Measurements from ENCODE around the gene RNU7-1.

RNU7-1 gene

DNA sequence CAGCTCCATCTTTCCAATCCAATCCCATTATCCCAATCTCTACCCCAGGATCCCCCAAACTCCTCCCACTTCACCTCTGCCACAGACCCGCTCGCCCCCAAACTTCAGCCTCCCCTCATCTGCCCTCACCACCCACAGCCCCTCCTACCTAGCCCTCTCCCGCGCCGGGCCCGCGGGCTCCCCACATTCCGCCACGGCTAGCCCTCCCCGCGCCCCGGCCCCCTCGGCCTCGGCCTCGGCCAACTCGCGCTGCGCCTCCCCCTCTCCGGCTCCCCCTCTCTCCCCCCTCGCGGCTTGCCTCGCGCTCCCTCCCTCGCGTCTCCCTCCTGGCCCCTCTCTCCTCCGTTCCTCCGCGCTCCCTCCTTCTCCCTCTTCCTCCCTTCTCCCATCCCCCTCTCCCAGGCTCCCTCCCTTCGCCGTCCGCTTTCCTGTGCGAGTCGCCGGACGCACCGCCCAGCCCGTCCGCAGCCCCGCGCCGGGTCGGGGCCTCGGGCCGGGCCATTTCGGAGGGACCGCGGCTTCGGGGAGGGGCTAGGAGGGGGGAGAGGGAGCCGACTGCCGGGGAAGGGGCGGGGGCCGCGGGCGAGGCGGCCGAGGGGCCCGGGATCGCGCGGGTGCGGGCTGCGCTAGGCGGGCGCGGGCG, 16.1 kb upstream of the RNU7-1 start, which contains the start of gene ATN1:
ATN1 (plus strand) TSS at position 581 of the 643 bp plus-strand sequence. CDS start 6,043 bp downstream, outside the sequence.
- peak within 1 kb of the TSS; percentile 79 for H3K4me3 ChIP-seq (ENCODE audit: low read depth, low read length)
- peak; percentile 82 for DNase-seq (ENCODE audit: low read depth)
- TF ChIP-seq, protein P1, sequence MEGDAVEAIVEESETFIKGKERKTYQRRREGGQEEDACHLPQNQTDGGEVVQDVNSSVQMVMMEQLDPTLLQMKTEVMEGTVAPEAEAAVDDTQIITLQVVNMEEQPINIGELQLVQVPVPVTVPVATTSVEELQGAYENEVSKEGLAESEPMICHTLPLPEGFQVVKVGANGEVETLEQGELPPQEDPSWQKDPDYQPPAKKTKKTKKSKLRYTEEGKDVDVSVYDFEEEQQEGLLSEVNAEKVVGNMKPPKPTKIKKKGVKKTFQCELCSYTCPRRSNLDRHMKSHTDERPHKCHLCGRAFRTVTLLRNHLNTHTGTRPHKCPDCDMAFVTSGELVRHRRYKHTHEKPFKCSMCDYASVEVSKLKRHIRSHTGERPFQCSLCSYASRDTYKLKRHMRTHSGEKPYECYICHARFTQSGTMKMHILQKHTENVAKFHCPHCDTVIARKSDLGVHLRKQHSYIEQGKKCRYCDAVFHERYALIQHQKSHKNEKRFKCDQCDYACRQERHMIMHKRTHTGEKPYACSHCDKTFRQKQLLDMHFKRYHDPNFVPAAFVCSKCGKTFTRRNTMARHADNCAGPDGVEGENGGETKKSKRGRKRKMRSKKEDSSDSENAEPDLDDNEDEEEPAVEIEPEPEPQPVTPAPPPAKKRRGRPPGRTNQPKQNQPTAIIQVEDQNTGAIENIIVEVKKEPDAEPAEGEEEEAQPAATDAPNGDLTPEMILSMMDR (conservative IDR thresholded peaks at IDR 0.05; ENCODE audit: low read depth, low read length): no peak

DNA sequence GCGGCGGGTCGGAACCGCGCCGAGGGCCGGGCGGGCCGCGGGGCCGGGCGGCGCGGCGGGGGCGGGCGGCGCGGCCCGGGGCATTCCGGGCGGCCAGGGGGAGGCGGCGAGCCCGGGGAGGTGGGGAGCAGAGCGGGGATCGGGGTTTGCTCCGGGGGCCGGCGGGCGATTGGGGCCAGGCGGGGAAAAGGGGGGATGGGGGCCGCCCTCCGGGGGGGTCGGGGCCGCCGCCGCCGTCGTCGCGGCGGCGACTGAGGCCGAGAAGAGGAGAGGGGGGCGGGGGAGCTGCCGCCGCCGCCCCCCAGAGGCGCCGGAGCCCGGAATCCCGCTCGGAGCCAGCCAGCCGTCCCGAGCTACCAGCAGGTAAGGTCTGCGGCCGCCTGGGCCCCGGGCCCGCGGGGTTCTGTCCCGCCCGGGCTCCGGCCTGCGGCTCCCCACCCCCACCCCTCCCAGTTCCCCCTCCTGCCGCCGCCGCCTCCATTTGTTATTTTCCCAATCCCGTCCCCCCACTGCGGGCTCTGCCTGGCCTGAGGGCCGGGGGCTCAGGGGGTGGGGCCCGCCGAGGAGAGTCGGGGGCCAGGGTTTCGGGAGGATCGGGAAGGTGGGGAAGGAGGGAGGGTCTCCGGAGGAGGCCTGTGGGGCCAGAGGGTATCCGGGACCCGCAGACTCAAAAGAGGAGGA, 15.5 kb upstream of the RNU7-1 start:
- peak overlapping the region; percentile 79 for H3K4me3 ChIP-seq (ENCODE audit: low read depth, low read length)
- DNase-seq (ENCODE audit: low read depth): no peak
- TF ChIP-seq, protein P1 (conservative IDR thresholded peaks at IDR 0.05; ENCODE audit: low read depth, low read length): no peak

DNA sequence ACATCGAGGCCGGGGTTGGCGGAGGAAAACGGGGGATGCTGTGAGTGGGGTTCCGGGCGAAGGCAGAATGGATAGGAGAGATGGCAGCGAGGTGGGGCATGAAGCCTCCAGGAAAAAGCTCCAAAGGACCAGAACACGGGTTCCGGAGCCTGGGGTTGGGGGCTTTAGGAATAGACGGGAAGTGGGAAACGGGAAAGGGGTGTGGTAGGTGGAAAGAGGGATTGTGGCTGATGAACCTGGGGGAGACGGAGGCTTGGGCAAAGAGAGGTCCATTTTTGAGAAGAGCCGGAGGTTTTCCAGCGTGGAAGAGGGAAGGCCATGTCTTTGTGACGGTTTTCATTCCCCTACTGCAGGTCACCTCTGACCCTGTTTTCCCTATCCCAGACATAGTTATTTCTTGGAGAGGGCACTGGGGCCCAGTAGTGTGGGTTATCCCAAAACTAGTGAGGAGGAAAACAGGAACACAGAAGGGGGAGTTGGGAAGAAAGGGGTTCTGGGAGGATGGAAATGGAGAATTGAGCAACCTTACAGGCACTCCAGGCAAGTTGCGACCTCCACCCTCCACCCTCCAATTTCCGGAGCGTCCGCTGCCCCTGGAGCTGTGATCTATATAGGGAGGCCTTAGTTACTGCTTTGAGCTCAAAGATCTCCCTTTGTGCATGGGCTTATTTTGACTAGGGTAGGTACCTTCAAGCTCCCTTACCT, 14.8 kb upstream of the RNU7-1 start:
- peak overlapping the region; percentile 79 for H3K4me3 ChIP-seq (ENCODE audit: low read depth, low read length)
- TF ChIP-seq, protein P1 (conservative IDR thresholded peaks at IDR 0.05; ENCODE audit: low read depth, low read length): no peak
- DNase-seq (ENCODE audit: low read depth): no peak

DNA sequence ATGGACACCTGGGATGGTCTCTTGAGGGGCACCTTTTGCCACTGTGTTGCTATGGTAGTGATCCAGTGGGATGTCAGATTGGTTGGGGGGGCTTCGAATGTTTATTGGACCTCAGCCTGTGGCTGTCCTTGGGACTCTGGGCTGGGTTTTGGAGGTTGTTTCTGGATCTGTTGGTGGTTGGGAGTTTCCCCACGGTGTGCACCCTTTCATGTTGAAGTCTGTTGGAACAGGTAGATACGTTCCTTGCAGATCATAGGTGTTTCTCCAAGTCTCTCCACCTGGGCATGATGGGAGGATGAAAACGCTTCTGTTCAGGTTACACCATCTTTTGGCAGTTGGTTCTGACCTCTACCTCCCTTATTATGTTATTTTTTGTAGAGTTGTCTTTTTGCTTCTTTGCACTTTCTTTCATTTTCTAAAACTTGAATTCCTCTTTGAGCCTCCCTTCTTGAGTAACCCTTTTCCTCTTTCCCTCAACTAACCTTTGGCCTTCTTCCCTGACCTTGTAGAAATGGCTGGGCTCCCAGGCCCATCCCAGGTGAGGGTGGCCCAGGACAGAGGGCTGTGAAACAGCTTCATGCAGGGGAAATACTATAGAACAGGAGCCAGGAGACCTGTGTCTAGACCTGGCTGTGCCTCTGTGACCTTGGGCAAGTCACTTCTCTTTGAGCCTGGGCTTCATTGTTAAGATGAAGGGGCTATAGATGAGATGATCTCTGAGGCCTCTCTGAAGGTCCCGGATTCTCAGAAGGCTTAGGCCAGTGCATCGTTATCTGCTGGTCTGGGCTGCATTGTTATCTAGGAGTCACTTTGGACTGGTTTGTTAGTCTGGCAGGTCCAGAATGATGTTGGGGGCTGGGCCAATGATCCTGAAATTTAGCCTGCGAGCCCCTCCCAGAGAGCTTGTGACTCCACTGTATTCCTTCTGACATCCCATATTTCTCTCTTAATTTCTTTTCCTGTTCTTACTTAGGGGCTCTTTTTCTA, 13.9 kb upstream of the RNU7-1 start:
- DNase-seq (ENCODE audit: low read depth): no peak
- TF ChIP-seq, protein P1 (conservative IDR thresholded peaks at IDR 0.05; ENCODE audit: low read depth, low read length): no peak
- H3K4me3 ChIP-seq (ENCODE audit: low read depth, low read length): peak overlapping the region; percentile 79

DNA sequence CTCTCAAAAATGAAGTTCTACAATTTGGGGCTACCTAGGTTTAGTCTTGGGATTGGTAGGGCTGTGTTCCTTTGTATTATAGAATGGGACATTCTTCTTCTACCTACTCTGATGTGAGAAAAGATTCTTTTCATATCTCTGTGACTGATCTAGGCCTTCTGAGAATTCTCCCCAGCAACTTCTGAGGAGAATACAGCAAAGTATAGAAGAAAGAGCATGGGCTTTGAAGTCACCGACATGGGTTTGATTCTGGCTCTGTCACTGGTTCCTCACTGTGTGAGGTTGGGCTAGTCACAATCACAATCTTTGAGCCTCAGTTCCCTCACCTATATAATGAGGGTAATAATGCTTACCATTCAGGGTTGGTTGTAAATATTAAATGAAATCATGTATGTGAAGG, 10.8 kb upstream of the RNU7-1 start:
- no peak for DNase-seq (ENCODE audit: low read depth)
- TF ChIP-seq, protein P1 (conservative IDR thresholded peaks at IDR 0.05; ENCODE audit: low read depth, low read length): no peak
- H3K4me3 ChIP-seq (ENCODE audit: low read depth, low read length): no peak overlapping the region

DNA sequence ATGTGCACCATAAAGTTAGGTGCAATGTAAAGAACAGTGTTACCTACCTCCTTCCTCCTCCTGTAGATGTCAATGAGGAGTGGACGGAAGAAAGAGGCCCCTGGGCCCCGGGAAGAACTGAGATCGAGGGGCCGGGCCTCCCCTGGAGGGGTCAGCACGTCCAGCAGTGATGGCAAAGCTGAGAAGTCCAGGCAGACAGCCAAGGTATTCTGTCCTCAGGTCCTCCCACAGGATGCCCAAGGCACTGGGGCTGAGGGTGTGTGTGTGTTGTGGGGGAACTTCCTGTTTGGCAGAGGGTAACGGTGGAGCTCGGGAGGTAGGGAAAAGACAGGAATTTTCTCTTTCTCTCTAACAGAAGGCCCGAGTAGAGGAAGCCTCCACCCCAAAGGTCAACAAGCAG, 9.5 kb upstream of the RNU7-1 start:
- no peak overlapping the region for H3K4me3 ChIP-seq (ENCODE audit: low read depth, low read length)
- peak; percentile 79 for DNase-seq (ENCODE audit: low read depth)
- TF ChIP-seq, protein P1 (conservative IDR thresholded peaks at IDR 0.05; ENCODE audit: low read depth, low read length): no peak

Data from choroid plexus epithelial cell (primary cell).